Stimulated activated CD4-positive, alpha-beta T cell treated with anti-CD3 and anti-CD28 coated beads, Interleukin-2, amount 100 ng/mL, for 4 hours (primary cell): ENCODE data around the gene SLC22A5.
"Not testable (repeated sequence)": the region's sequence is repeated elsewhere in the genome, so short reads cannot be mapped to it uniquely, and the experiment has no call there.

ENCODE experiments used
- DNase-seq: peaks from one replicate; pipeline ENCODE4 v3.0.0-alpha.2; 2020; ENCODE audit warnings: low read depth

Gene SLC22A5

DNA sequence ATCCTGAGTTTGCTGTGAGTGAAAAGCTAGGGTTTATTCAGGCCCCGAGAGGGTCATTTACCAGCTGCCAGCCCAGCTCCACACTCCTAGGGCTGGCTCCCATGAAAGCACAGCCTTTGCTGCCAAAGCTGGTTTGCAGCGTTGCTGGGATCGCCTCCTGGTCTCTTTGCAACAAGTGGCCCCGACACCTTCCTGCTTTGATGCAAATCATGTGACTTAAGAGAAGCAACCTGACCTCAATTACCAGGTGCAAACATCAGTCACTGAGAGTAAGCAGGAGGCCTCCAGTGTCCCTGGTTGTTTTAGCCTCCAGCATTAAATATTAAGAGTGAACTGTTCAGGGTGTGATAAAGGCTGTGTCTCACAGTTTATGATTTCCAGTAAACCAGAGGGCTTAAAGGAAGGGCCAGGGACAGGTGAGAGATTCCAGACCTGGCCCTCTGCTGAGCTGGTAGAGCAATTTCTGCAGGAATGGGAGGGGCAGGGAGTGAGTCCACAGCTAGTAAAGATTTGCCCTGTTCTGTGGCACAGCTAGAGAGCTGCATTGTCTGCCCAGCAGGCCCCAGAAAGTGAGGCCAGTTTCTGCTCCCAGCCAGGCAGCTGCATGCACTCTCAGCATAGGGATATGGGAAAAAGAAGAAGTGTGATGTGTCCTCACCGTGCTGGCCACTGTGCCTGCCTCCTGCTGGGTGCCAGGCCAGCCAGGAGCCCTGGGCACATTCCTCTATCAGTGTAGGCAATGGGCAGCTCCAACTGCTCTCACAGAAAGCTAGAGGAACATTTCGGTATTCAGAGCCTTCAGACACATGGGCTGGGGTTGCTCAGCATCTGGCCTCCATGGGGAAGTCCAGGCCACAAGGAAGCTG is 58.0 kb downstream of the SLC22A5 start:
- peak; percentile 65 for DNase-seq

DNA sequence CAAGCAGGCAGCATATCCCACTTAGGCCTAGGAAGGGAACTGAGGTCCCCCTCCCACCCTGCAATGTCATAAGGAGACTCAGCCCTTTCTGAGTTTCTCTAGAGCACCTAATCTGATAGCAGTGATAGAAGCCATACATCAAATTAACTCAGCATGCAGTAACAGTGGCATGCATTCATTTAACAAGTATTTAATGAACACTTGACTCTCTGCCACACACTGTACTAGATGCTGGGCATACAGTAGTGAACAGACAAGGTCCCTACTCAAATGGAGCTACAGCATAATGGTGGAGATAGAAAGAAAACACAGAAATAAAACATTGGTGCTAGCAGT is 58.6 kb downstream of the SLC22A5 start:
- DNase-seq = no peak

DNA sequence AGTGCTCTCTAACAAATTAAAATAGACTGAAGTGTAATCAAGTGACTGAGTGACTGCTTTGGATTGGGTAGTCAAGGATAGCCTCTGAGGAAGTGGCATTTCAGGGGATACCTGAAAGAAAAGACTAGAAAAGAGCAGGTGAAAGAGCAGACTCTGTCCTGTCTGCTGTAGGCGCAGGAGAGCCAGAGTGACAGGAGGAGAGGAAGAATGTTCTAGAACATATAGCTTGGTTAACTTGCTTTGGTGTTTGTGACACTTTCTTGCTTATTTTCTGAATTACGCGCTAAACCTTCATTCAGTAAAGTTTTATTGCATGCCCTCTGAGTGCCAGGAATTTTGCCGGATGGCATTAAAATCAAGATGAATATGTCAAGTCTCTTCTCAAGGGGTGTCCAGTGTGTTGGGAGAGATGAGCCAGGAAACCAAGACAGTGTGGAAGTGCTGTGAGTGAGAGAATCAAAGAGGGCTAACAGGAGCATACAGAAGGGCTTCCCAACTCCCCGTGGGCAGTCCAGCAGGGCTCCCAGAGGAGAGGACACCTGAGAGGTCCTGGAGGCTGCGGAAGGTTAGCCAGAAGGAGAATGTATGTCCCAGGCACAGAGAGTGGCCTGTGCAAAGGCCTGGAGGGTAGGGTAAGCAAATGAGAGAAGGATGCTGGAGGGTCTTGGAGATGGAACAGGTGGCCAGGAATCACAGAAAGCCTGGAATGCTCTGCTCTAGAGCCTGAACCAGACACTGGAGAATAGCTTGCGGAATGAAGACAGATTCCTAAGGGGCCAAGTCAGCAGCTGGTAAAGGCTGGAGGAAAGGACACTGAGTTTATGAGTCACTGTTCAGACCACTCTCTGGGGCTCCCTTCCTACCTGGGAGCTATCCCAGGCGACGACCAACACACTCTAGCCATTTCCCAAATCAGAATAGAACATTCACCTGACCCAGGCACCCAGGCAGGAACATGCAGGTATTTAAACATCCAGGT is 59.3 kb downstream of the SLC22A5 start:
- DNase-seq = no peak

DNA sequence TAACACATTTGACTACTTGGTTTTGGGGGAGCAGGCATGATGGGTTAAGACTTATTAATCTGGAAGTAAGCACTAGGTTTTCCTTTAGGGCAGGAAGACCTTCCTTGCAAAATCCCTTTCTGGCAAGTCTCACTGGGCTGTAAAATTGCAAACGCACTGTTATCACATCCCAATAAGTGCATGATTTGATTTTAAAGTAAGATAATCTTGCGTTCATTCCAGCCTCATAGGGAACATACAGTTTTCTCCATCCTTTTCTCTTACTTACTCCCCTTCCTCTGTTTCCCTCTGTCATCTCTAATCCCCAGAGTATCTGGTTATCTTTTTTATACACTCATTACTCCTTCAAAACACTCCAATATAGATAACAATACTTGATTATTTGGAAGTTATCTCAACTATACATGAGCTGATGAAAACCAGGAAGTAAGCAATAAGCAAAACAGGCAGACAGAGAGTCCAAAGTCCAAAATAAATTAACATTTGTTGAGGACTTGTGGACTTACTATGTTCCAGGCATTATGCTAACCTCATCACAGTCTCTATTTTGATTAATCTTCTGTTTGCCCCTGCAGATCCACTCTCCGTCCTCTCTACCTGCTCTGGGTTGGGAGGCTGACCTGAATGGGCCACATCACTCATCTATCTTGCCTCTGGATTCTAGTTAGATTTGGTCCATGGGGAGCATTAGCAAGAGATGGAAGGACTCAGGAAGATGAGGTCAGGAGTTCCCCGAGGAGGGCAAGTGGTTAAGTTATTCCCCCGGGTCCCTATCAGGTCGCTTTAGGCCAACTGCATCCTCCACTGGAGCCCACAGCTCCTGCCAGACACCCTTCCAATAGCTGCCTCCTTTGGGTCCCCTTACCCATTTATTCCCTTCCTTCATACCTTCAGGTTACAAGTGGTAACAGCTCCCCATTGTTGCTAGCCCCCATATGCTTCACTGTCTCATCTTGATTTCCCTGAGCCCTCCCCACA is 60.2 kb downstream of the SLC22A5 start:
- DNase-seq = no peak

DNA sequence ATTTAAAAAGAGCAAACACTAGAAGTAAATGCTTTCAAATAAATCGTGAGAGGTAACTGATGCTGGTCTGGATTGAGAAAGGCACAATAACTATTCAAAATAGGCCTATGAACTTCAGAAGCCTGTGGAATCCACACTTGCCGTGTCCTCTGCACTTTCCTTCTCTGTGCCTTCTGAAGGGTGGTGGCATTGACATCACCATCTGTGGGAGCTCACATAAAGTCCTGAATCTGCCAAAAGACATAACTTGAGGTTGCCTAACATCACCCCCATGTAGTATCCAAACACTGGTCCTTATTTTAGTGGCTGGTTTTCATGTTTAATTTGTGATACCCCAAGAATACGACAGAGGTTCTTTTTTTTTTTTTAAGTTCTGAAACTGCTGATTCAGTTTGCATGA is 61.2 kb downstream of the SLC22A5 start:
- no peak for DNase-seq

DNA sequence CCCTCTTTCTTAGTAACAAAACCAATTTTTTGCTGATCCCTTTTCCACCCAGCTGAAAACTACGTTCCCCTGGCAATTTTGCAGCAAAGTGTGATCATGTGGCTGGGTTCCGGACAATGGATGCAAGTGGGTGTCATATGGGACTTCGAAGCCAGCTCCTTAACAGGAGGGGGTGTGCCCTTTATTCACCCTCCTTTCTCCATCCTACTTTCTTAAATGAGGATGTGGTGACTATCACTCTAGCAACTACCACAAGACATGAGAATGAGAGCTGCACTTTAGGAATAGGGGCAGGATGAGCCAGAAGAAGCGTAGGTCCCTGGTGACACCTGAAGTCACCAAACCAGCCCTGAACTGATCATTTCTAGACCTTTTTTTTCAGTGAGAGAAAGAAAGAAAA is 62.1 kb downstream of the SLC22A5 start:
- no peak for DNase-seq

DNA sequence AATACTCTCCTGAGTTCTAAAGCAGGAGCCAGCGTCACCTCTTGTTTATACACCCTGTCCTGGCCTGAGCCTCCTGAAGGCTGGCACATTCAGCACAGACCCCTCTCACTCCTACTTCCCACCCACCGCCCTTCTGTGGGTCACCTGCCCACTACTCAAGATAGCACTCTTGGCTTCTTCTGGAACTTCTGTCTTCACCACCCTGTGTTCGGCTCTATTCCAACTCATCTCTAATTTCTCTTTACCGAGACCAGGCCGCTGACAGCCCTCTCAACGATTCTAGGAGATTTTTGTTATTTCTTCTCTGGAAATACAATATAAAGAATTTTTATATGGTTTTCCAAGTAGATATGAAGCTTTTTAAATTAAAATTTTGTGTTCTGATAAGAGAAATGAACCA is 63.6 kb downstream of the SLC22A5 start:
- no peak for DNase-seq

DNA sequence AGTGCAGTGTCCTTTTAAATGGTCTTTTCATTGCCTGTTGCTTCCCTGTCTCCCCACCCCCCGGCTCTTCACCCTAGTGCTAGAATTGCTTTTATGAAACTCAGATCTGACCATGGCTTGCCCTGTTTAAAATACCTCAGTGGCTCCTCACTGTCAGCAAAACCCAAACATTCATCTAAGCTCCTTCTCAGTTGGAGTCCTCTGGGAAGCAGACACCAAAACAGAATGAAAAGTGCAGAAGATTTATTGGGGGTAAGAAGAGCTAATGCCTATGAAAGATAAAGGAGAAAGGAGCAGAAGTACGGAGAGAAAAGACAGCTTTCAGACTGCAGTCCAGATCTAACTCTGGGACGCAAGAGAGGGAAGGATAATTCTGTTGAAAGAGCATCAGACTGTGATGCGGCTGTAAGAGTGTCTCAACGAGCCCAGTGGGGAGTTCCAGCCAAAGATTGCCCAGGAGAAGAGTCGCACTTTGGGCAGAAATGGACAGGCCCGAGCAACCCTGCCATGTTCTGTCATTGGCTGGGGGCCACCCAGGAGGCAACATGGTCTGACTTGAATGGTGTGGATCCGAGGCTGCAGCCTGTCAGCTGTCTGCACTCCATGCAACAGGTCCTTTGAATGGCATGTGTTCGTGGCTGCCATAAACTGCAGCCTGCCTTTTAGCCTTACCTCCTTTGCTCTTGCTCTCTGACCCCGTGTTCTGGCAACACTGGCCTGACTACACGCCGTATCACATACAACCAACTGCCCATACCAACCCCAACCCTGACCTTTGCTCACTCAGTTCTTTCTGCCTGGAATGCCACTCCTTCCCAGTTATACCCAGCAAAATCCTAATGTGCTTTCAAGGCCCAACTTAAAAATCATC is 65.1 kb downstream of the SLC22A5 start:
- DNase-seq = no peak

DNA sequence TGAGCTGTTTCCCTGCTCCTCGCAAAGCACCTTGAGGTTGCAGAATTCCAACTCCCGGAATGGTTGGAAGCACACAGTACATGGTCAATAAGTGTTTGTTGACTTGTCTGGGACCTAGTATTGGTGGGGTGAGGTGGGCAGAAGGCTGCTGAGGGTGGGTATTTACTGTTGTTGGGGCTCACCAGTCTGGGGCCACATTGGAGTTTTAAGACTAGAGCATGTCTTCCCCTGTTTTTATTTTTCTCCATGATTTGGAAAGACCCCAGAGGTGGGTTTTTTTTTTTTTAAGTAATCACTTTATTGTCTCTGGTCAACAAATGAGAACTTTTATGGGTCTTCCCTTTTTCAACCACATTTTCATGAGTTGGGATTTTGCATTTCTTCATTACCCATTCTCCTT is 65.9 kb downstream of the SLC22A5 start:
- no peak for DNase-seq

DNA sequence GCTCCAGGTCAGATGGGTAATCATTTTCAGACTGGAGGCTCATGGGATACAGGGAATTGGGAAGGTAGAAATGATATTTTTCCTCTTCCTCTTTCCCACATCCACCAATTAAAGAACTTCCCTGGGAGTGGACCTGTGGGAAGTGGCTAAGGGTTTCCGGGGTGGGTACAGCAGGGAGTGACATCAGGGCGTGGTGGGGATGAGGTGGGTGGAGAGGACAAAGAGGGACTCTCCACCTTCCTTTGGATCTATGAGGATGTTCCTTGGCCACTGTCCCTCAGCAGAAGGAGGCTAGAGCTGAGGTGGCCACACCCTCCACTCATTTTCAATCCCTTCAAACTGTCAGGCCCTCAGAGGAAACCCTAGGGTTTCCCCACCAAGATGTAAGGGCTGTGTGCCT is 66.4 kb downstream of the SLC22A5 start:
- DNase-seq = no peak

DNA sequence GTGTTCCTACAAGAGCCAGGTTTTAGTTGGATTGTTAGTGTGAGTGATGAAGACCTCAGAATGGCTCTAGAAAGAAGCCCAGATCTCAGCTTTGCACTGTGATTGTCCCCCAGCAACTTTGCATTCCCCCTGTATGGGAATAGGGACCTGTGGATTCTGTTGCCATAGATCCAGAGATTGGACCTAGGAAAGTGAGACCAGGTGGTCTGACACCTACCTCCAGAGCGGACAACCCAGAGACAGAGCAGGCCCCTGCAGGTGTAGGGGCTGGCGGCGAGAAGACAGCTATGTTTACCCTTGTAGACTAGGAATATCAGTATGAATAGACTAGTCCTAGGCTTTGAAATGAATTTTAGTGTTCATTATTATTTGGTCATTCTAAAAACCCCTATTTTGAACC is 67.4 kb downstream of the SLC22A5 start:
- no peak for DNase-seq

DNA sequence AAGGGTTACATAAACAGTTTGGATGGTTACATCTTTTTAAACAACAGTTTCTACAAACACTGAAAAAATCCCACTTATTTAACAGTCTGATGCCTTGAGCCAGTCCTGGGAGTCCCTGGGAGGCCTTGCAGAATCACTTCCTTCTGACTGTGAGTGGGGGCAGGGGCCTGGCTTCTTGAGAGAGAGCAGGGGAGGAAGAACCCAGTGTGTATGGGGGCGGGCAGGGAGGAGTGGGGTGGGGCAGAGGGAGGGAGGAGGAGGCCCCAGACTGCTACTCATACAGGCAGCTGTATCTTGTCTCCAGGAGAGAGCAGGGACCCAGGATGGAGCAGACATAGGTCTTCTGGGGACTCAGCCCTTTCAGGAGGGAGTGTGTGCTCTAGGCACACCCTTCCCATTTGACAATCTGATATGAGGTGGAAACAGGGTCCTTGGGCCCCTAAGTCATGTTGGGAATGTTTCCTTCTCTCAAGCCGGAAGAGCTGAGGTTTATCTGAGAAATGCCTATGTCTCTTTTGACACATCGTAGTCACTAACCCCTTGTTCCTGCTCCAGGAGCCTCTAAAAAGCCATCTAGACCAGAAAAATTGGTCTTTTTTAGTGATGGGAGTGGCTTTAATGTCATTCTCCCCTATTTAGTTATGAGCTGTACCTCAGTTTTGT is 68.2 kb downstream of the SLC22A5 start:
- DNase-seq = peak; percentile 62

DNA sequence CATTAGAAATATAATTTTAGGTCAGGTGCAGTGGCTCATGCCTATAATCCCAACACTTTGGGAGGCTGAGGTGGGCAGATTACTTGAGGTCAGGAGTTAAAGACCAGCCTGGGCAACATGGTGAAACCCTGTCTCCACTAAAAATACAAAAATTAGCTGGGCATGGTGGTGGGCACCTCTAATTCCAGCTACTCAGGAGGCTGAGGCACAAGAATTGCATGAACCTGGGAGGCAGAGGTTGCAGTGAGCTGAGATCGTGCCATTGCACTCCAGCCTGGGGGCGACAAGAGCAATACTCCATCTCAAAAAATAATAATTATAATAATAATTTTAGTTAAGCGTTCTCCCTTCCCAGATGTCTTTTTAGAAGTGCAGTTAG is 68.7 kb downstream of the SLC22A5 start:
- DNase-seq = not testable (repeated sequence)

DNA sequence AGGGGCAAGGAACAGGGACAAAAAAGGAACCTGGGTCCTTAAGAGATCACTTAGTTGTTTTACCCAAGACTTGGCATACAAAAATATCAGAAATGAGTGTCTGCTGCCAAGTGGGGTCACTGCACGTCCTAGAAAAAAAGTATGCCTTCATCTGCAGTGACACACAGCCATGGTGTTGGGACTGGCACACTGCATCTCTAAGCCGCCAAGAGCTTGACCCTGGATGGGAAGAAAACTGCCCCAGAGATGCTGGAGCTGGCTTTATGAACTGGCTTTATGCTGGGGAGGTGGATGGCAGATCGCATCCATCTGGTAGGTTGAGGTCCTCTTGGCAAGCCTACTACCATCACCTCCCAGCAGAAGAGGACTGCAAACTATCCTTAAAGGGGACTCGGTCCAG is 69.4 kb downstream of the SLC22A5 start:
- DNase-seq = no peak

DNA sequence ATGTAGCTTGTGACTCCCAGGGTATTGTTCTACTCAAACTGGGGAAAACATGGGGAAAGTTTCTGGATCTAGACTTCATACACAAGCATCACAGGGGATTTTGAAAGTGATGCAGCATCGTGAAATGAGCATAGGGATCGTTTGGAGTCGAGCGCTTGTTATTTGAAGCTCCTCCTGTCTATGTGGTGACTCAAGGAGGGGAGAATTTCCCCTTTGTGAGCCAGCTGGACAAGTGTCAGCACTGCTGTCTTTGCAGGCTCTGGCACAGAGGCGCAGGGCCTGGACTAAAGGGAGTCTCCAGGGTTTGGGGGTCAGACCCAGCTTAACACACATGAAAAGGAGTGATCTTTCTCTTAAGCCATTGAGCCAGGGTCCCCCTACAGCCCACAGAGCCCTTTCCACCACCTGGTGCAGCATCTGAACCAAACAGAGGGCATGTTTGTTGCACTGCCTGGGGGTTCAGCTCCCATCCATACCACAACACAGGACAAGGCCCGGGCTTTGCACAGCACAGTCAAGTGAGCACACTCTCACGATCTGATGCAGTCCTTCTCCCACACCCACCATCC is 70.1 kb downstream of the SLC22A5 start:
- no peak for DNase-seq

DNA sequence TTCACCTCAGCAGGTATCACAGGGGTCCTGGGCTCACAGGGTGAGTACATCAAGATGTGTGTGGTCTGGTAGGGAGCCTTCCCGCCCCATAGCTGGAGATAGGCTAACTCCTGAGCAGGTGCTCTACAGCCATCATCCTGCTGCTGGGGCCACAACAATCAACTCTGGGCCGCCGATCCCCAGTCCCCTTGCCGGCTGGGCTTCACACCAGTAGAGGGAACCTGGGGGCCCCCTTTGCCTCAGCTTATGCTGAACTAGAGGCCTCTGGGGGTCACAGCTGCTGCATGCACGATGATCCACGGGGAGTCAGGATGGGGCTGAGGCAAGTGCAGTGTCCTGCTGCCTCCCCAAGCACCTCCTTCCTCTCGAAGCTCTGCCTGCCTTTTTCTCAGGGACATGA is 74.6 kb downstream of the SLC22A5 start:
- no peak for DNase-seq
